Stimulated activated CD4-positive, alpha-beta T cell treated with anti-CD3 and anti-CD28 coated beads, Interleukin-12 subunit alpha, Interleukin-12 subunit beta, amount 100 ng/mL, for 48 hours (primary cell): Measurements from ENCODE around the gene TLL1.

ENCODE experiments used
- DNase-seq, 3 donors: peaks; one replicate each; pipeline ENCODE4 v3.0.0-alpha.2; 2020; ENCODE audit warnings: low read depth in 2 of 3, low spot score in 1 of 3

Gene TLL1

GRCh38 chr4:166043801-166044200 lies 170.8 kb downstream of the TLL1 start:
- no peak for DNase-seq

GRCh38 chr4:166044871-166045270 lies 171.8 kb downstream of the TLL1 start:
- no peak for DNase-seq

DNA sequence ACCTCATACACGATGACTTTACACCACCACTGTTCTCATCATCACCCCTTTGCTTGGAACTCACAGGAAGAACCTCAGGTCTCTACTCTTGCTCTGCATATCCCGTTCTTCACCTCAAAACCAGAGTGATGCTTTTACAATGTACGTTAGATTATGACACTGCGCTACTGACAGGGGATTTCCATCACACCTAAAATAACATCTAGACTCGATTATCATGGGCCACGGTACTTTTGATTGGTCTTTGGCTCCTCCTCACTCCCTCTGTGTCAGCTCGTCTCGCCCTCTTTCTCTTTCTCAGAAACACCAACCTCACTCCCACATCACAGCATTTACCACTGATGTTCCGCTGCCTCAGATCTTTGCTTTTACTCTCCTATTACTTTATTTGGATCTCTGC lies 172.4 kb downstream of the TLL1 start:
- DNase-seq, result no peak

DNA sequence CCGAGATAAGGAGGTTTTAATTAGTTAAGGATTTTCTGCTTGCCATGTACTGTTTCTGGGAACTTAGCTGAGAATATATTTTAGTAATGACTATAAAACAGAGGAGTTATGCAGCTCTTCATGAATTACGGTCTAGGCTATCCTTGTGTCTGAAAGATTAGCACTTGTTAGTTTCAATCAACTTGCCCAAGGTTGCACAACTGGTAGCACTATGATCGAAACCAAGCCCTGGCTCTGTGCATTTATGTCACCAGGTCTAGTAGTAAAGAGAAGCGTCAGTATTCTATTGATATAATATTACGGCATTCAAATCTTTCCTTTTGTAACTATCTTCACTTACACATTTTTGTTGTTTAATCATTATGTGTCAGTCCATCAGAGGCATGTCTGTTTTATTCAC lies 176.0 kb downstream of the TLL1 start:
- DNase-seq, result no peak

GRCh38 chr4:166064721-166065120 lies 191.7 kb downstream of the TLL1 start:
- no peak for DNase-seq

GRCh38 chr4:166065324-166065723 lies 192.3 kb downstream of the TLL1 start:
- no peak for DNase-seq

GRCh38 chr4:166066936-166067335 lies 193.9 kb downstream of the TLL1 start:
- DNase-seq, result no peak

- no peak for DNase-seq
Measured at GRCh38 chr4:166067915-166068314, 194.9 kb downstream of the TLL1 start.

- DNase-seq, result no peak
Measured at GRCh38 chr4:166073783-166074182, 200.7 kb downstream of the TLL1 start.

DNA sequence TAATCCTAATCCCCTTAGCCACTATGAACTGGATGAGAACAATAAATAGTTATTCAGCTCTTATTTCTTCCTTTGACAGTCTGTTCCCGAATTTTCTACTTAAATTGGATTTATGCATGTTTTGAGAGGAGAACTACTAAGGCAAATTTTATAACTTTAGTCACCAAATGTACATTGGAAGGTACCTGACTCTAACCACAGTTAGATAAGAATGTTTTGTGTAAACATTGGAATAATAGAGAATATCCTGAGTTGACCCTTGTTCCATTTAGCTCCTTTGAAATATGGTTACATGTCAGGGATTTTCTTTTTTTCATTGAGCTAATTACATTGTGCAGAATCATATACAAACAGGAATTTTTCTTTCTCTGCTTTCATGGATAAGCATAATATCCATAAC lies 202.6 kb downstream of the TLL1 start:
- no peak for DNase-seq

DNA sequence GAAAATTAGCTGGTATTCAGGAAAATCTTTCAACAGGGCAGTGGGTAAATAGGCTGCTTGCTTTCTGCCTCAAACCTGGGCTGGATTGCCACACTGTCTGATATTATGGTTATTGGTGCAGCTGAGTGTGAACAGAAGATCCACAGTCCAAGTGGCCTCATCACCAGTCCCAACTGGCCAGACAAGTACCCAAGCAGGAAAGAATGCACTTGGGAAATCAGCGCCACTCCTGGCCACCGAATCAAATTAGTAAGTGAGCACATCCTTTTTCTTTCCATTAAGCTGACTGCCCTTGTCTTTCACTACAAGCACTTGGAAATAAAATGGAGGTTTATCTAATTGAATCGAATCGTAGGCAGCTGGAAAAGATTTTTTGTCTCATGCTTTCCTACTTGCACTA lies 204.7 kb downstream of the TLL1 start:
- no peak for DNase-seq

GRCh38 chr4:166078383-166078782 lies 205.3 kb downstream of the TLL1 start:
- DNase-seq, result no peak

- DNase-seq, result no peak
Measured at GRCh38 chr4:166078955-166079354, 205.9 kb downstream of the TLL1 start.

DNA sequence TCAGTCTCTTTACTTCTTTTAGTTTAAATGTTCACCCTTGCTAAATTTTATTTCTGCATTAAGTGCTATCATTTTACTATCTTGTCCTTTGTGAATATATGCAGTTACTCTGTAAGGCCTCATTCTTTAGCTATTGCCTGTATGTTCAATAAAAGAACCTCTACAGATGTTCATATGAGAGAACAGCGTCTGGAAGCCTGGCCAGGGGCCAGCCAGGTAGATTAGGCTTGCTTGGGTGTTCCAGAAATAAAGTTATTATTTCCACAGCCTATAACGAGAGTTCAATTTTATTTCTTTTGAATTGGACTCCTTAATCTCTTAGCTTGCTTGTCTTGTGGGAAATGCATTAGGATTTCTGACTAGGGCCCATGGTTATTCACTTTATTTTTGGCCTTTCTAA lies 214.5 kb downstream of the TLL1 start:
- no peak for DNase-seq

GRCh38 chr4:166088576-166088975 lies 215.5 kb downstream of the TLL1 start:
- DNase-seq, result no peak

- DNase-seq, result no peak
Measured at GRCh38 chr4:166091146-166091545, 218.1 kb downstream of the TLL1 start.

DNA sequence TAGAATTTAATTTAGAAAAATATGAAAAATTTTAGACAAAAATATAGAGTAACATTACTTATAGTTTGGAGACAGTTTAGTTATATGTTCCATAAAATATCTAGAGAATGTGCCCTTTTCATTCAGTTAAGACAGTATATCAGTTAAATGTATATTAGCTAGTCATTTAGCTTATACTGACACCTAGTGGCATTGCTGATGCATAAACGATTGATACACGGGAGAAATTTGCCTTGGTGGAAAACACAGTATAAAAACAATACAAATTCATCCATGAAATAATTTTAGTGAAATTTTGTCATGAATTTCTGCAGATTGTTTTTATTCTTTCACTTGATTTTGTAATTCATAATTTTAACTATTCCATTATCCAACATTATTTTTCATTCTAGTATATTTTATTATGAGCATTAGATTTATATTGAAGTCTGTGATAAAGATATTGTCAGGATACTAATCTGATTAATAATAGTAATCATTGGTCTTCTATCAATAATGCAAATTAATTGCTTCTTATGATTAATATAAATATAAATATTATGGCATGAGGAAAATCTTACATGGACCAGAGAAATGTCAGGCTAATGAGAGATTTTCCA lies 219.0 kb downstream of the TLL1 start:
- DNase-seq, result peak in 1 of 3 donors; percentile 0

GRCh38 chr4:166092797-166093290 lies 219.8 kb downstream of the TLL1 start:
- no peak for DNase-seq

DNA sequence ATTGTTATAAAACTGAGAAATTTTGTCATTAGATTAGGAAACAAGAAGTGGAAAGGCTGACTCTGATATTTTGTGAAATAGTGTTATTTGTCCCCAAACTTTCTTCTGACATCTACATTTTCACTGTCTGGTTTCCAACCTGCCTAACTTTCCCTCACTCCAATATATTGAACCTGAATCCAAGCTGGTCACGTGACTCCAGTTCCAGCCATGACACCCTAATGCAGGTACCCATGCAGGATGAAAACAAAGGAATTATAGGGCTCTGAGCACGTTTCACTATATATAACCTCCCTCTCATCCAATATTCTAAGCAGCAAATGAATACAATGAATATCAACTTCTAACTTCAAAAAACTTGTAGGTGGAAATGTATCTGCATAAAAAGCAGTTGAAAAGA lies 231.6 kb downstream of the TLL1 start:
- DNase-seq, result no peak

GRCh38 chr4:166121897-166122296 lies 248.9 kb downstream of the TLL1 start:
- no peak for DNase-seq

DNA sequence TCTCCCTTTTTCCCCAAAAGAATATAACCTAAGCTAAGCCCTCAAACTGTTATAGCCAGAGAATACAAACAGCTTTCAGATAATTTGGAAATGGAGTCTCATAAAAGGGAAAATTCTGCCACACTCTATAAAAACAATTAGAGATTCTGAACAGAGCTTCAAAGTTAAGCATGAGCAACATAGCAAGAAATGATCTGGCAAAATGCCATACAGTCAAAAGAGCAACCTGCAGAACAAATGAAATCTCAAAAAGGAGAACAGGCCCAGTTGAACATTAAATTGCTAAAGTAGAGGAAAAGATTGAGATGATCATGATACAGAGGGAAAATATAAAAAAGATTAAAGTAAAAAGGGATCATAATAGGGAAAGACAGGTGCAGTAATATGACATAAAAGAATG lies 250.5 kb downstream of the TLL1 start:
- no peak for DNase-seq

GRCh38 chr4:166128403-166128802 lies 255.4 kb downstream of the TLL1 start:
- no peak for DNase-seq

DNA sequence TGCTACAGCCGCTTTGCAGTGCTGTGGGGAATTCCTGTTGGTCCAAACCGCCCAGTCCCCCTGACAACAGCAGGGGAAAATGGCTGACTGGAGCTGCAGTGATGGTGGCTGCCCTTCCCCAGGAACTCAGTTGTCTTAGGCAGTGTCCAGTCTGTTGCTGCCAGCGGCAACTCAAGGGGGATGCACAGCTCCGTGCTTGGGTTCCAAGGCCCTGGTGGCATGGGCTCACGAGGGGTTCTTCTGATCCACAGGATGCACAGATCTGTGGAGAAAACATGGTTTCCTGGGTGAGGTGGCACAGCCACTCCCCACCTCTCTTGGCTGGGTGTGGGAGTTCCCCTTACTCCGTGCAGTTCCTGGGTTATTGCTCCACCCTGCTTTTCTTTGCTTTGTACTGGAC lies 261.2 kb downstream of the TLL1 start:
- no peak for DNase-seq

DNA sequence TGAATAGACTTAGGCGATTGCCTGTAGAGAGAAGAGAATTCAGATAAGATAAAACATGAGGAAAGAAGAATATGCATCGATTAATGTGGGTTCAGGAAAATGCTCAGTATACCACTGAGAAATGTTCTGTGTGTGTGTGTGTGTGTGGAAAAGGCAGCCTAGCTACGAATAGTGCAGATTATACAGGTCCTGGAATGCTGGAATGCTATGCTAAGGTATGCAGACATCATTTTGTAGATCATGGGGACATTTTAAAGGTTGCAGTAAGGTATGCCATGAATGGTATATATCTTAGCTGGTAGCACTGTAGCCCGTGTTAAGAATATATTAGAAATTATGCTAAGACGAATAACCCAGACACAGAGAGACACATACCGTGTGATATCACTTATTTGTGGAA lies 267.9 kb downstream of the TLL1 start:
- no peak for DNase-seq
